Measurements from ENCODE around the gene PDZD4.
"Not testable (repeated sequence)": the region's sequence is repeated elsewhere in the genome, so short reads cannot be mapped to it uniquely, and the experiment has no call there.

PDZD4 gene

GRCh38 chrX:153845842-153846241, 15.5 kb upstream of the PDZD4 start:
- no peak for DNase-seq (ENCODE audit: low read depth, low spot score)

GRCh38 chrX:153845195-153845594, 14.9 kb upstream of the PDZD4 start:
- H3K27ac ChIP-seq, result no peak overlapping the region
- DNase-seq (ENCODE audit: low read depth, low spot score), result no peak

More at GRCh38 chrX:153845842-153846241, 15.5 kb upstream of the PDZD4 start:
- no peak overlapping the region for H3K27ac ChIP-seq

- no peak for DNase-seq (ENCODE audit: low read depth, low spot score)
Observed at GRCh38 chrX:153844509-153845082, 14.3 kb upstream of the PDZD4 start.

GRCh38 chrX:153836921-153837320, 6.6 kb upstream of the PDZD4 start:
- DNase-seq (ENCODE audit: low read depth, low spot score), result no peak
- H3K27ac ChIP-seq, result no peak overlapping the region

More at GRCh38 chrX:153844509-153845082, 14.3 kb upstream of the PDZD4 start:
- H3K27ac ChIP-seq, result no peak overlapping the region

GRCh38 chrX:153832728-153833127, 2.4 kb upstream of the PDZD4 start:
- no peak for DNase-seq (ENCODE audit: low read depth, low spot score)
- no peak overlapping the region for H3K27ac ChIP-seq

- no peak overlapping the region for H3K27ac ChIP-seq
- DNase-seq (ENCODE audit: low read depth, low spot score), result no peak
Observed at GRCh38 chrX:153831429-153832150, 1.2 kb upstream of the PDZD4 start.

GRCh38 chrX:153830640-153831428, 490 bp upstream of the PDZD4 start:
- DNase-seq (ENCODE audit: low read depth, low spot score), result no peak
- H3K27ac ChIP-seq, result no peak overlapping the region

GRCh38 chrX:153829549-153829798, 870 bp downstream of the PDZD4 start:
- no peak for DNase-seq (ENCODE audit: low read depth, low spot score)
- no peak overlapping the region for H3K27ac ChIP-seq

- no peak for DNase-seq (ENCODE audit: low read depth, low spot score)
- no peak overlapping the region for H3K27ac ChIP-seq
Observed at GRCh38 chrX:153828723-153829548, 1.4 kb downstream of the PDZD4 start.

- DNase-seq (ENCODE audit: low read depth, low spot score), result no peak
- no peak overlapping the region for H3K27ac ChIP-seq
Observed at GRCh38 chrX:153828308-153828707, 2.0 kb downstream of the PDZD4 start.

- DNase-seq (ENCODE audit: low read depth, low spot score), result no peak
Observed at GRCh38 chrX:153827903-153828302, 2.4 kb downstream of the PDZD4 start.

GRCh38 chrX:153827016-153827415, 3.3 kb downstream of the PDZD4 start:
- DNase-seq (ENCODE audit: low read depth, low spot score), result no peak
- no peak overlapping the region for H3K27ac ChIP-seq

More at GRCh38 chrX:153827903-153828302, 2.4 kb downstream of the PDZD4 start:
- no peak overlapping the region for H3K27ac ChIP-seq

GRCh38 chrX:153825042-153825441, 5.3 kb downstream of the PDZD4 start:
- no peak overlapping the region for H3K27ac ChIP-seq
- DNase-seq (ENCODE audit: low read depth, low spot score), result no peak

GRCh38 chrX:153824348-153824747, 6.0 kb downstream of the PDZD4 start:
- no peak for DNase-seq (ENCODE audit: low read depth, low spot score)
- H3K27ac ChIP-seq, result no peak overlapping the region

- no peak overlapping the region for H3K27ac ChIP-seq
- no peak for DNase-seq (ENCODE audit: low read depth, low spot score)
Observed at GRCh38 chrX:153821066-153821465, 9.3 kb downstream of the PDZD4 start.

GRCh38 chrX:153820601-153821000, 9.7 kb downstream of the PDZD4 start:
- H3K27ac ChIP-seq, result no peak overlapping the region
- DNase-seq (ENCODE audit: low read depth, low spot score), result no peak

- H3K27ac ChIP-seq, result no peak overlapping the region
- no peak for DNase-seq (ENCODE audit: low read depth, low spot score)
Observed at GRCh38 chrX:153819384-153820040, 10.8 kb downstream of the PDZD4 start.

GRCh38 chrX:153818571-153819383, 11.6 kb downstream of the PDZD4 start:
- no peak overlapping the region for H3K27ac ChIP-seq
- no peak for DNase-seq (ENCODE audit: low read depth, low spot score)

GRCh38 chrX:153818064-153818463, 12.3 kb downstream of the PDZD4 start:
- not testable (repeated sequence) for H3K27ac ChIP-seq; DNase-seq (ENCODE audit: low read depth, low spot score)
